Embryonic facial prominence (tissue), 1 donor: ENCODE results near the gene NREP.

Source experiments
- DNase-seq: peaks from one replicate; pipeline ENCODE4 v3.0.0-alpha.2; 2016; ENCODE audit errors: extremely low spot score

The NREP gene

DNA sequence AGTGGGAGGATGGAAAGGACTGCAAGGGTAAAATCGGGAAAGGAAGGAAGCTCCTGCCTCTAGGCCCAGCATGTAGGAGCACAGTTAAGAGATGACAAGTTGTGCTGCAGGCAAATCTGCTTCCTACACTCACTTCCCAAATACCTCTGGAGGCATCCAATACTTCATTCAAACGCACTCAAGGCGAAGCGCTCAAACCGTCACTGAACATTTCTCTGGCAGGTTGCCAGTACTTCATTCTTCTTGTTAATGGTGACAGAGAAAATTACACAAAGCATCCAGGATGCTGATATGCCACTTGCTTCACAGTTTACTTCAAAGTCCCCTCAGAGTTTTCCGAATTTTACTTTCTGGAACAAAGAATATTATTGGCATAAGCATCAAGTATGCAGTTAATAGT is 59.8 kb downstream of the NREP start:
- DNase-seq = peak; percentile 34

DNA sequence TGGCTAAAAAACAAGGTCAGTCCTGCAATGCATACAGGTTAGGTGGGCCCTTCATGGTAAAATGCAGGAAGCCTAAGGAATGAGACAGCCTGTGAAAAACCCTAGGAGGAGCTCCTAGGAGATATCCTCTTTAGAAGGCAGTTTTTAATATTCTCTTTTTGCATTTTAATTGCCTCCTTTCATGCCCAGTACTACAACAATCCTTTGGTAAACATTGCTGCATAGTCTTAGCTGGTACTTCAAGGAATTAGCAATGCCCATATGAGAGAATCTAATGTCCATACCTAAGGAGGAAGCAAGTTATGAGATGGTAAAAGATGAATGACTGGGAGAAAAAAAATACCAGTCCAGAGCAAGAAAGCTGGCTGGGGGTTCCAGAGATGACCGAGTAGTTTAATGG is 61.0 kb downstream of the NREP start:
- no peak for DNase-seq

GRCh38 chr5:111694133-111694532 is 62.9 kb downstream of the NREP start:
- no peak for DNase-seq

- DNase-seq = no peak
These were observed 65.1 kb downstream of the NREP start for GRCh38 chr5:111691914-111692313.

- DNase-seq = no peak
These were observed 65.5 kb downstream of the NREP start for GRCh38 chr5:111691508-111691907.

DNA sequence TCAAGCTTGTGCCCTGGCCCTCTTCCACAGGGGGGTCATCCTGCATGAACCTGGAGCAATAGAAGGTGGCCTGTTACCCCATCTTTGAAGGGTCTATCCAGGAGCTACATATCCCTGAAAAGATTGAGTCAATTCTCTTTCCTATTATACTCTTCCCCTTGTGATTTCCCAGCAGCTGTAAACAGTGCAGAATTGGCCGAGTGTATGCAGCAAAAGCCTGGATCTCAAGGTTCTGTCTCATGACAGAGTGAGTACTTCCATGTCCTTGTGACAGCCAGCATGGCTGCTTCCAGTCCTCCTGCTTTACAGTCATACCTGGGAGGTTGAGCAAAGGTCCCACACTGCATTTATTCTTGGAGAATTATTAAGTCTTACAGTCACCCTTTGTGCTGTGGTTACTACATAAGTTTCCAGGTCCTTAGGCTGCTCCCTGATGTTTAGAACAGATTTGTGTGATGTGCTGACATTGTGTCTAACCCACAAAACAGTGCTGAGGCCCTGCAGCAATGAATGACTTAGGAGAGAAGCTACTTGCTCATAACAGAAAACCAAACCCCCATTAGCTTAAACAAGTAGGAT is 67.5 kb downstream of the NREP start:
- DNase-seq = no peak

DNA sequence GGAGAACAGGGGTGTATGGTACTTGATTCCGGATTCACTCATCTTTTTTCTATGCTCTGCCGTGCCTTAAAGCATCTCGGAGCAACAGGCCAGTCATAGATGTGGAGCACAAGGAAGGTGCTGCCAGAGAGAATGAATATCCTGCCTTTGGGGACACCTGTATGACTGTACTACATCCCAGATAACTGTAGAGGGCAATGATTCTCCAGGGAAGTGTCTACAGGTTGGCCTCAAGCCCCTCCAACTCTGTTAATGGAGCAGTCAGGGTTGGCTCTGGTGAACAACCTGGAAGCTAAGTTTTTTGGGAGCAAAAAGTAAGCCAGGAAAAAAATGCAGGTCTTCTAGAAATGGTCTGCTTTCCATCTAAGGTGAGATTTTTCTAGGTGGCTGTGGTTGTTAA is 71.0 kb downstream of the NREP start:
- no peak for DNase-seq

DNA sequence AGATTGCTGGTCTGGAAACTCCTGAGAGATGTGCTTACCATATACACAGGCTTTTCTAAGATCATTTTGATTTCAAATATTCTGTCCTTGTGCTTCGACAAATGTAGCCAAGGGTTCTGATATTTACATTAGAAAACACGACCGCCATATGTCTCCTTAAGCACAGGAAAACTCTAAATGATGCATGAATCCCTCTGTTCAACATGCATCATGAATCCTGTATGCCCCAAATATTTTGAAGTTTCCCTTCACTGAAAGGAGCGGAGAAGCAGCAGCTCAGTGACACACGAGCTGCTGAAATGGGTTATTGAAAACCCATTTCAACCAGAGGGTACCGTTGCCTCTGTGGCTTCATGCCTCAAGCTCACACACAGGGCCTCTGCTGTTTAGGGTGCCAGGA is 74.4 kb downstream of the NREP start:
- no peak for DNase-seq

DNA sequence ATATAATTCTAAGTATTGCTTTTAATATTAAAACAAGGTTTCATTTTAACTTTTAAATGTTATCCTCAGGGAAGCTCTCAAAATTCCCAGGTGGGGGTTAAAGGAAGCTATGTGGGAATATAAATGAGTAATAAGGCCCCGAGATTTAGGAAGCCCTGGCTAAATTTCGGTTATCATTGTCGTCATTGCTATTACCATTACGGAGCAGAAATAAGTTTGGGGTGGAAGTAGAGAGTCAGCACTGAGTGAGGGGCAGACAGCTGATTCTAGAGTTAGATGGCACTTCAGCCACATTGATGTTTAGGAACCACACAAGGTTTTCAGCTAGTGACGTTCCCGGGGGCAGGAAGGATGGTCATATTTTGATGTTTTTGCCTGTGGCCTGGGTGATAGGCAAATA is 74.9 kb downstream of the NREP start:
- no peak for DNase-seq

DNA sequence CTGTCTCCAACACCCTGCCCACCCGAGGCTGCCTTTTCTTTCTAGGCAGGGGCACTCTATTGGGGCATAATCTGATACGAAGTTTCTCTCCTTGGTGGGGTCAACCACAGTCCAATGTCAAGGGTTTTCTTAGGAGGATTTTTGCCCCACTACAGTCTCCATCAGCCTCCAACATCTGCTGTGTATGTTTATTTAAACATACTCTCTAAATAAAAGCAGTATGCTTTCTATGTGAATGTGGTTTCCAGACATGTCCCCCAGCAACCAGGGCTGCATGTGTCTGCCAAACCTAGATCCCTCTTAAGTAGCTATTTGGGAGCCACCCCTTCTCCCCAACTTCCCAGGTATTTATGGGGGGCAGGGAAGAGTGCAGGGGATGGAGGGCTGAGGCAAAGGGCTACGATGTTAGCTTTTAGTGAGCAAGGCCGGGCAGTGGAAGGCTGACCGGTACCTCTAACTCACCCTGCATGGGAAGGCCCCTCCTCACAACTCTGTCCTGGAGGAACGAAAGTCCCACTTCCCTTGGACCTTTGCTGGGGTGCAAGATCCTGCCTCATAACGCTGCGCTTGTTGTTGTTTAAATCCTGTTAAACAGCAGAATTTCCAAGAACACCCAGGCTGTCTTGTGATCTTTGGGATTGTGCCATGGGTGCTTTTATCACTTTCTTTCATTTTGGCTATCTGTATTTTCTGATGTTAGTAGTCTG is 75.4 kb downstream of the NREP start:
- DNase-seq = no peak

- DNase-seq = peak; percentile 65
These were observed 76.1 kb downstream of the NREP start for GRCh38 chr5:111680737-111681413.

DNA sequence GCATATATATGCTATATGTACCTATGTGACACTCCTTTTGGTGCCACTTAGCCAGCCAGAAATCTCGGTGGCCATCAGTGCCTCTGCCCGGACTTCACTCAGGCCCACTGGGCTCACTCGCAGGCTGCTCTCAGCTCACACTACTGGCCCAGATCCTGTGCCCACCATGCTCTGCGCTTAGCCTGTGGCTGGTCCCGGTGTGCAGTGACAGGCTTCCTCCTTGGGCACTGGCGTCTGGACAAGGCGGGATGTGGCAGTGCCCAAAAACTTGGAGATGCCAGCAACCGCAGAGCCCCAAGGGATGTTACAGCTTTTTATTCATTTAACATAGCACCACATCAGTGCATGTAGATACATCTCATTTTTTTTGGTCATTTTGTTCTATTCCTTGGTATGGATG is 77.4 kb downstream of the NREP start:
- DNase-seq = no peak
